GM12864 (cell line): Measurements from ENCODE around the gene PHACTR1.

Experiments used
- DNase-seq: peaks from one replicate; pipeline ENCODE4 v3.0.0-alpha.2; 2011; ENCODE audit warnings: low read depth
- H3K4me3 ChIP-seq: 2 replicates; pipeline ENCODE4 v1.5.1; 2011; ENCODE audit warnings: mild to moderate bottlenecking, low read depth, low read length, control low read depth
- CTCF ChIP-seq: IDR thresholded peaks from 2 replicates; pipeline ENCODE4 v1.5.1; 2011; ENCODE audit warnings: low read depth, mild to moderate bottlenecking, moderate library complexity, low read length, control low read depth, inconsistent platforms; ENCODE audit errors: missing control alignments

The PHACTR1 gene

GRCh38 chr6:12952318-12952717, 235.8 kb downstream of the PHACTR1 start:
- TF ChIP-seq CTCF: no peak
- H3K4me3 ChIP-seq: no peak overlapping the region
- DNase-seq: no peak

- no peak for DNase-seq
Observed at GRCh38 chr6:12955956-12956355, 239.4 kb downstream of the PHACTR1 start.

GRCh38 chr6:12956991-12957320, 240.4 kb downstream of the PHACTR1 start:
- no peak for TF ChIP-seq CTCF
- no peak for DNase-seq
- H3K4me3 ChIP-seq: peak overlapping the region; percentile 63

More at GRCh38 chr6:12955956-12956355, 239.4 kb downstream of the PHACTR1 start:
- TF ChIP-seq CTCF: no peak
- H3K4me3 ChIP-seq: no peak overlapping the region

- H3K4me3 ChIP-seq: peak overlapping the region; percentile 63
- no peak for DNase-seq
- no peak for TF ChIP-seq CTCF
Observed at GRCh38 chr6:12957321-12958051, 240.9 kb downstream of the PHACTR1 start.

- no peak overlapping the region for H3K4me3 ChIP-seq
- no peak for TF ChIP-seq CTCF
- DNase-seq: no peak
Observed at GRCh38 chr6:12958052-12958706, 241.6 kb downstream of the PHACTR1 start.

GRCh38 chr6:12961761-12962160, 245.2 kb downstream of the PHACTR1 start:
- no peak for TF ChIP-seq CTCF
- no peak for DNase-seq

GRCh38 chr6:12962529-12962928, 246.0 kb downstream of the PHACTR1 start:
- H3K4me3 ChIP-seq: no peak overlapping the region
- no peak for DNase-seq
- no peak for TF ChIP-seq CTCF

More at GRCh38 chr6:12961761-12962160, 245.2 kb downstream of the PHACTR1 start:
- H3K4me3 ChIP-seq: no peak overlapping the region
